Caco-2 (cell line): Measurements from ENCODE around the gene PPM1E. TPM values are rescaled to one million over a fixed set of nuclear protein-coding genes. Genes with fewer than 3 reads are reported as not detected.

ENCODE experiments used
- BruUV-seq: library from RNA; stranded (reverse); fragments of 400-500 nt; replicated peaks from 2 replicates; lab custom pipeline; 2021; lab: Mats Ljungman, UMichigan
- CTCF ChIA-PET: fragments of 300-600 bp; sonication (Branson Sonifier 250); formaldehyde crosslinking; loops from one replicate; lab custom pipeline; 2022; ENCODE audit warnings: antibody characterized with exemption; lab: Charles Lee
- POLR2A ChIA-PET: fragments of 300-600 bp; sonication (Branson Sonifier 250); formaldehyde crosslinking; loops from one replicate; lab custom pipeline; 2022; ENCODE audit warnings: antibody characterized with exemption; lab: Charles Lee
- DNase-seq, 2 experiments: peaks; one replicate each; pipeline versions ENCODE4 v3.0.0 to v3.0.0-alpha.2; 2020 to 2022
- H3K27me3 ChIP-seq: replicated peaks from 2 replicates; pipeline ENCODE4 v1.6.0; 2011; ENCODE audit warnings: low read length; ENCODE audit not compliant: control insufficient read depth, insufficient read depth
- H3K36me3 ChIP-seq: 2 replicates; pipeline ENCODE4 v1.5.1; 2011; ENCODE audit warnings: low read length; ENCODE audit not compliant: control insufficient read depth, insufficient read depth
- H3K4me1 ChIP-seq: fragments of 250-450 bp; sonication (Bioruptor Pico); 2 replicates; pipeline ENCODE4 v1.5.1; 2020; ENCODE audit warnings: mild to moderate bottlenecking
- H3K4me3 ChIP-seq: 2 replicates; pipeline ENCODE4 v1.5.1; 2011; ENCODE audit warnings: low read depth, mild to moderate bottlenecking, control low read depth, low read length
- H3K9me3 ChIP-seq: fragments of 250-450 bp; sonication (Bioruptor Pico); 2 replicates; pipeline ENCODE4 v1.5.1; 2020; ENCODE audit warnings: mild to moderate bottlenecking, moderate library complexity
- H3K27ac Mint-ChIP-seq: one replicate; pipeline ENCODE4 v1.8.0; 2022; ENCODE audit warnings: mixed read lengths; ENCODE audit not compliant: unreplicated experiment
- H3K27me3 Mint-ChIP-seq: one replicate; pipeline ENCODE4 v1.8.0; 2022; ENCODE audit warnings: mixed read lengths; ENCODE audit not compliant: insufficient read depth, unreplicated experiment
- H3K36me3 Mint-ChIP-seq: one replicate; pipeline ENCODE4 v1.8.0; 2022; ENCODE audit warnings: mild to moderate bottlenecking, mixed read lengths; ENCODE audit not compliant: insufficient read depth, unreplicated experiment
- H3K4me1 Mint-ChIP-seq: one replicate; pipeline ENCODE4 v1.8.0; 2022; ENCODE audit warnings: low read depth, mixed read lengths; ENCODE audit not compliant: unreplicated experiment
- H3K4me3 Mint-ChIP-seq: one replicate; pipeline ENCODE4 v1.8.0; 2022; ENCODE audit warnings: mild to moderate bottlenecking, moderate library complexity, mixed read lengths; ENCODE audit not compliant: unreplicated experiment
- H3K9me3 Mint-ChIP-seq: one replicate; pipeline ENCODE4 v1.8.0; 2022; ENCODE audit warnings: mixed read lengths; ENCODE audit not compliant: unreplicated experiment
- CTCF ChIP-seq, 2 experiments: fragments of 200-600 bp in 1 of 2; IDR thresholded peaks; 1 replicate in 1 of 2; 2 replicates in 1 of 2; pipeline versions ENCODE4 v1.5.1 to v1.8.0; 2011 to 2022; ENCODE audit warnings: antibody characterized with exemption in 1 of 2, control low read depth in 1 of 2, inconsistent platforms in 1 of 2, low read depth in 1 of 2, low read length in 1 of 2, mild to moderate bottlenecking in 1 of 2, moderate library complexity in 1 of 2; ENCODE audit not compliant: insufficient read depth in 1 of 2, severe bottlenecking in 1 of 2, unreplicated experiment in 1 of 2
- intact Hi-C: fragments of 100-400 bp; cut with micrococcal nuclease; formaldehyde crosslinking; loops from one replicate; pipeline ENCODE4 v1.10.0; 2022; ENCODE audit not compliant: unreplicated experiment
- total RNA-seq: library from RNA; stranded (reverse); gene quantifications from 2 replicates; pipeline ENCODE4 v1.2.3, GENCODE V29; 2022

The PPM1E gene
- total RNA-seq, 1 experiment from 2014 or later: 0.09 TPM

- POLR2A ChIA-PET: no interaction called here
- no peaks in the 10 kb centered on the region for H3K36me3 ChIP-seq
- no peaks in the 10 kb centered on the region for H3K4me1 ChIP-seq
- Mint-ChIP-seq H3K27me3 (no peaks in the 10 kb centered on the region), H3K36me3 (peaks cover 6% of the 10 kb centered on the region), H3K27ac (no peak overlapping the region), H3K4me1 (no peaks in the 10 kb centered on the region), H3K4me3 (no peak overlapping the region), H3K9me3 (no peaks in the 10 kb centered on the region)
- no peaks in the 10 kb centered on the region for H3K27me3 ChIP-seq
- no peak for TF ChIP-seq CTCF (IDR thresholded peaks at IDR 0.05; ENCODE audit: insufficient read depth in 1 of 2, low read depth in 1 of 2, low read length in 1 of 2, severe bottlenecking in 1 of 2, unreplicated experiment in 1 of 2)
- H3K4me3 ChIP-seq: no peak overlapping the region
- CTCF ChIA-PET: no interaction called here
- BruUV-seq: no TSS peak
- no peaks in the 10 kb centered on the region; the same call in 1 of the 2 replicates for H3K9me3 ChIP-seq
- intact Hi-C loops: no loop called here
- DNase-seq: no peak
These were observed 272.1 kb downstream of the PPM1E start for GRCh38 chr17:59027750-59028149.

- H3K4me3 Mint-ChIP-seq: no peak overlapping the region
- no peak for TF ChIP-seq CTCF (IDR thresholded peaks at IDR 0.05; ENCODE audit: insufficient read depth in 1 of 2, low read depth in 1 of 2, low read length in 1 of 2, severe bottlenecking in 1 of 2, unreplicated experiment in 1 of 2)
- H3K36me3 Mint-ChIP-seq: peaks cover 7% of the 10 kb centered on the region
- ChIA-PET POLR2A (no interaction called here), CTCF (no interaction called here)
- Histone ChIP-seq H3K27me3 (no peaks in the 10 kb centered on the region), H3K36me3 (no peaks in the 10 kb centered on the region), H3K9me3 (no peaks in the 10 kb centered on the region; the same call in 1 of the 2 replicates), H3K4me1 (no peaks in the 10 kb centered on the region), H3K4me3 (no peak overlapping the region)
- no peak for DNase-seq
- H3K4me1 Mint-ChIP-seq: no peaks in the 10 kb centered on the region
- no peaks in the 10 kb centered on the region for H3K9me3 Mint-ChIP-seq
- intact Hi-C loops: no loop called here
- no TSS peak for BruUV-seq
- H3K27ac Mint-ChIP-seq: no peak overlapping the region
- no peaks in the 10 kb centered on the region for H3K27me3 Mint-ChIP-seq
These were observed 272.7 kb downstream of the PPM1E start for GRCh38 chr17:59028328-59028727.

- no peak overlapping the region for H3K4me3 ChIP-seq
- no peak for DNase-seq
- Mint-ChIP-seq H3K4me3 (no peak overlapping the region), H3K27ac (peak overlapping the region; percentile 0), H3K36me3 (peaks cover 30% of the 10 kb centered on the region), H3K27me3 (no peaks in the 10 kb centered on the region), H3K9me3 (no peaks in the 10 kb centered on the region), H3K4me1 (no peaks in the 10 kb centered on the region)
- no peaks in the 10 kb centered on the region for H3K27me3 ChIP-seq
- CTCF ChIA-PET: no interaction called here
- no TSS peak for BruUV-seq
- no peaks in the 10 kb centered on the region for H3K36me3 ChIP-seq
- H3K4me1 ChIP-seq: no peaks in the 10 kb centered on the region
- TF ChIP-seq CTCF (IDR thresholded peaks at IDR 0.05; ENCODE audit: insufficient read depth in 1 of 2, low read depth in 1 of 2, low read length in 1 of 2, severe bottlenecking in 1 of 2, unreplicated experiment in 1 of 2): no peak
- POLR2A ChIA-PET: no interaction called here
- no peaks in the 10 kb centered on the region; the same call in 1 of the 2 replicates for H3K9me3 ChIP-seq
- intact Hi-C loops: no loop called here
These were observed 275.2 kb downstream of the PPM1E start for GRCh38 chr17:59030811-59031210.

Other genes with a start within 250 kb of the PPM1E start
- 62.6 and 73.6 TPM in 2 replicates for gene MTMR4, start 241.2 kb upstream of the PPM1E start, total RNA-seq
- 0.30 and 0.54 TPM in 2 replicates for gene TEX14, start 63.8 kb upstream of the PPM1E start, total RNA-seq
- gene RAD51C, start 63.3 kb upstream of the PPM1E start, total RNA-seq: 59.0 and 61.2 TPM in 2 replicates